ENCODE data around the gene SLC15A5. TPM values are rescaled to one million over a fixed set of nuclear protein-coding genes. Genes with fewer than 3 reads are reported as not detected.

SLC15A5 gene
- total and polyA plus RNA-seq, 2 of the 4 experiments (the other 2 are of a cell fraction) = not detected

- H3K18ac ChIP-seq (ENCODE audit: low read depth, low read length) = no peak overlapping the region
- H3K4me1 ChIP-seq (ENCODE audit: control insufficient read depth, insufficient read depth, low read length) = no peaks in the 10 kb centered on the region
- CTCF ChIA-PET = no interaction called here
- H3K9ac ChIP-seq (ENCODE audit: low read depth, low read length) = no peak overlapping the region
- no peak overlapping the region for H2AFZ ChIP-seq (replicated peaks; ENCODE audit: low read length, poor library complexity)
- H3K4ac ChIP-seq (ENCODE audit: low read depth, low read length) = no peak overlapping the region
- no peaks in the 10 kb centered on the region for H3K9me3 ChIP-seq (ENCODE audit: control insufficient read depth, insufficient read depth, low read length)
- POLR2A ChIA-PET (ENCODE audit: unreplicated experiment) = no interaction called here
- H2BK15ac ChIP-seq (ENCODE audit: low read depth, low read length) = no peak overlapping the region
- TF ChIP-seq POLR2A (IDR thresholded peaks at IDR 0.05; ENCODE audit: low read depth, low read length) (no peak), MAZ (IDR thresholded peaks at IDR 0.05; ENCODE audit: borderline replicate concordance, low read depth, low read length) (no peak)
- no TSS peak for BruUV-seq (replicated peaks)
- no peaks in the 10 kb centered on the region for H3K36me3 ChIP-seq (ENCODE audit: control insufficient read depth, insufficient read depth, low read length)
- ATAC-seq (ENCODE audit: low read depth) (no peak), DNase-seq (no peak)
- no peaks in the 10 kb centered on the region for H3K79me1 ChIP-seq (ENCODE audit: low read depth in 1 of 2, low read length in 2 of 2)
- no peak overlapping the region for H3K23ac ChIP-seq (ENCODE audit: low read depth, low read length)
- in situ Hi-C loops (cut with MboI; ENCODE audit: low sequenced_read_pairs) (loop anchor here (25.0 kb wide), 1 partner anchor 1481 kb away; no protein-coding TSS in a partner anchor), dilution Hi-C loops (cut with HindIII; ENCODE audit: low sequenced_read_pairs, unreplicated experiment) (no loop called here), intact Hi-C loops (cut with micrococcal nuclease) (no loop called here)
- no peak overlapping the region for H4K8ac ChIP-seq (ENCODE audit: low read depth in 2 of 2, low read length in 2 of 2)
- no peak overlapping the region for H4K91ac ChIP-seq (ENCODE audit: insufficient read depth, low read depth, low read length)
- H2BK20ac ChIP-seq (ENCODE audit: low read depth, low read length) = no peak overlapping the region
- no peak overlapping the region for H2AK5ac ChIP-seq (ENCODE audit: low read depth, low read length)
- H3K4me2 ChIP-seq (ENCODE audit: low read depth, low read length) = no peak overlapping the region
- no peaks in the 10 kb centered on the region; the same call in 1 of the 2 replicates for H3K27me3 ChIP-seq (ENCODE audit: control insufficient read depth, insufficient read depth, low read length)
- no peak overlapping the region for H3K14ac ChIP-seq (replicated peaks; ENCODE audit: low read depth, low read length)
- H2BK5ac ChIP-seq (ENCODE audit: low read depth, low read length, poor library complexity, severe bottlenecking) = no peak overlapping the region
- no peak overlapping the region for H2AK9ac ChIP-seq (replicated peaks; ENCODE audit: low read depth, low read length, poor library complexity)
- no peaks in the 10 kb centered on the region for H4K20me1 ChIP-seq (ENCODE audit: insufficient read depth, low read length)
- no peak overlapping the region for H3K56ac ChIP-seq (ENCODE audit: extremely low read depth, insufficient read depth, low read length)
- WGBS, 2 experiments (ENCODE audit: extremely low coverage in 2 of 2, insufficient read length in 1 of 2) = 100% methylated on average over 1 of the region's 1 CpG; no CpG with 5 or more reads in 1 of the 2 experiments
- H3K27ac ChIP-seq (ENCODE audit: insufficient read depth, low read length) = no peak overlapping the region
- no peak overlapping the region for H3K4me3 ChIP-seq (ENCODE audit: insufficient read depth, low read depth, low read length)
- H4K5ac ChIP-seq (ENCODE audit: low read depth, low read length) = no peak overlapping the region
- H2BK120ac ChIP-seq (ENCODE audit: low read depth, low read length) = no peak overlapping the region
- no peaks in the 10 kb centered on the region for H3K9me1 ChIP-seq (ENCODE audit: insufficient read depth, low read length)
These were observed 121.5 kb downstream of the SLC15A5 start for GRCh38 chr12:16155938-16156337.

Data from IMR-90 (cell line).